Measurements from ENCODE around the gene PTPRG.

The PTPRG gene

GRCh38 chr3:62259924-62260323 is 698.6 kb downstream of the PTPRG start:
- TF ChIP-seq EZH2phosphoT487 (IDR thresholded peaks at IDR 0.05; ENCODE audit: borderline replicate concordance) (no peak), CTCF (conservative IDR thresholded peaks at IDR 0.05; ENCODE audit: low read length) (no peak)
- Histone ChIP-seq H3K9ac (ENCODE audit: low read depth, low read length, poor library complexity, severe bottlenecking) (no peak overlapping the region), H3K9me3 (ENCODE audit: insufficient read depth, low read depth, low read length) (no peaks in the 10 kb centered on the region), H4K20me1 (ENCODE audit: insufficient read depth, low read length, poor library complexity, severe bottlenecking) (no peaks in the 10 kb centered on the region), H3K79me2 (ENCODE audit: insufficient read depth, low read length) (no peaks in the 10 kb centered on the region), H2AFZ (ENCODE audit: low read length) (no peak overlapping the region), H3K4me2 (ENCODE audit: low read depth, low read length, poor library complexity, severe bottlenecking) (no peak overlapping the region), H3K36me3 (ENCODE audit: insufficient read depth, low read length) (peaks cover 5% of the 10 kb centered on the region), H3K27me3 (ENCODE audit: insufficient read depth, low read length, poor library complexity, severe bottlenecking) (no peaks in the 10 kb centered on the region), H3K9me2 (replicated peaks; ENCODE audit: low read depth, low read length) (no peaks in the 10 kb centered on the region), H3F3A (ENCODE audit: low read depth) (no peaks in the 10 kb centered on the region), H3K4me3 (ENCODE audit: low read length, poor library complexity, severe bottlenecking) (no peak overlapping the region), H3K4me1 (ENCODE audit: insufficient read depth, low read length, poor library complexity, severe bottlenecking) (no peaks in the 10 kb centered on the region)

DNA sequence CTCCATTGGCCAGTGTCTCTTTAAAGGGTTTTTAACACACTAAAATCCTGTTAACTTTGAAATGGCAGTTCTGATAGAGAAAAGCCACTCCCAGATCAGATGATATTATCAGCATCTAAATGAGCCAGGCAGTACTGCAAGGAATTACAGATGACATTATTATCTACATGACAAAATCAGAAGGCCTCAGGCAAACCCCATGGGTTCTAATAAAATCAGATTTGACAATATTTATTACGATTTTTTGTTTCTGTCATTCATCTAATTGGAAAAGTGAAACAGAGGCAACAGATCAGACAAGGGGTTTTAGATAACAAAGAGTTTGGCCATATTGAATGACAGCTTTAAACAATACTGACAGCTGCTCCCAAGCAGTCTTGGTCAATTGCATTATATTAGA is 699.3 kb downstream of the PTPRG start:
- Histone ChIP-seq H3K27me3 (ENCODE audit: insufficient read depth, low read length, poor library complexity, severe bottlenecking) (no peaks in the 10 kb centered on the region), H3K4me1 (ENCODE audit: insufficient read depth, low read length, poor library complexity, severe bottlenecking) (no peaks in the 10 kb centered on the region), H3K36me3 (ENCODE audit: insufficient read depth, low read length) (peaks cover 5% of the 10 kb centered on the region), H2AFZ (ENCODE audit: low read length) (no peak overlapping the region), H3K4me2 (ENCODE audit: low read depth, low read length, poor library complexity, severe bottlenecking) (no peak overlapping the region), H3K9me2 (replicated peaks; ENCODE audit: low read depth, low read length) (no peaks in the 10 kb centered on the region), H3K4me3 (ENCODE audit: low read length, poor library complexity, severe bottlenecking) (no peak overlapping the region), H4K20me1 (ENCODE audit: insufficient read depth, low read length, poor library complexity, severe bottlenecking) (no peaks in the 10 kb centered on the region), H3K79me2 (ENCODE audit: insufficient read depth, low read length) (no peaks in the 10 kb centered on the region), H3K9me3 (ENCODE audit: insufficient read depth, low read depth, low read length) (no peaks in the 10 kb centered on the region), H3K9ac (ENCODE audit: low read depth, low read length, poor library complexity, severe bottlenecking) (no peak overlapping the region), H3F3A (ENCODE audit: low read depth) (no peaks in the 10 kb centered on the region)
- TF ChIP-seq EZH2phosphoT487 (IDR thresholded peaks at IDR 0.05; ENCODE audit: borderline replicate concordance) (no peak), CTCF (conservative IDR thresholded peaks at IDR 0.05; ENCODE audit: low read length) (no peak)

GRCh38 chr3:62261121-62261520 is 699.8 kb downstream of the PTPRG start:
- Histone ChIP-seq H3K9me2 (replicated peaks; ENCODE audit: low read depth, low read length) (no peaks in the 10 kb centered on the region), H2AFZ (ENCODE audit: low read length) (no peak overlapping the region), H3F3A (ENCODE audit: low read depth) (no peaks in the 10 kb centered on the region)

More at GRCh38 chr3:62261121-62261520, 699.8 kb downstream of the PTPRG start:
- no peak overlapping the region for H3K9ac ChIP-seq (ENCODE audit: low read depth, low read length, poor library complexity, severe bottlenecking)
- H3K36me3 ChIP-seq (ENCODE audit: insufficient read depth, low read length) = peaks cover 5% of the 10 kb centered on the region
- H3K4me2 ChIP-seq (ENCODE audit: low read depth, low read length, poor library complexity, severe bottlenecking) = no peak overlapping the region
- H3K27me3 ChIP-seq (ENCODE audit: insufficient read depth, low read length, poor library complexity, severe bottlenecking) = no peaks in the 10 kb centered on the region
- TF ChIP-seq EZH2phosphoT487 (IDR thresholded peaks at IDR 0.05; ENCODE audit: borderline replicate concordance) (no peak), CTCF (conservative IDR thresholded peaks at IDR 0.05; ENCODE audit: low read length) (no peak)
- H3K79me2 ChIP-seq (ENCODE audit: insufficient read depth, low read length) = no peaks in the 10 kb centered on the region
- H3K9me3 ChIP-seq (ENCODE audit: insufficient read depth, low read depth, low read length) = no peaks in the 10 kb centered on the region
- H3K4me3 ChIP-seq (ENCODE audit: low read length, poor library complexity, severe bottlenecking) = no peak overlapping the region
- no peaks in the 10 kb centered on the region for H4K20me1 ChIP-seq (ENCODE audit: insufficient read depth, low read length, poor library complexity, severe bottlenecking)
- H3K4me1 ChIP-seq (ENCODE audit: insufficient read depth, low read length, poor library complexity, severe bottlenecking) = no peaks in the 10 kb centered on the region

Data from Loucy (cell line).